ELR (cell line): ENCODE results near the gene IRF4.

ENCODE experiments used
- DNase-seq: peaks from one replicate; pipeline ENCODE4 v3.0.0-alpha.2; 2015; ENCODE audit warnings: low read depth

Gene IRF4

DNA sequence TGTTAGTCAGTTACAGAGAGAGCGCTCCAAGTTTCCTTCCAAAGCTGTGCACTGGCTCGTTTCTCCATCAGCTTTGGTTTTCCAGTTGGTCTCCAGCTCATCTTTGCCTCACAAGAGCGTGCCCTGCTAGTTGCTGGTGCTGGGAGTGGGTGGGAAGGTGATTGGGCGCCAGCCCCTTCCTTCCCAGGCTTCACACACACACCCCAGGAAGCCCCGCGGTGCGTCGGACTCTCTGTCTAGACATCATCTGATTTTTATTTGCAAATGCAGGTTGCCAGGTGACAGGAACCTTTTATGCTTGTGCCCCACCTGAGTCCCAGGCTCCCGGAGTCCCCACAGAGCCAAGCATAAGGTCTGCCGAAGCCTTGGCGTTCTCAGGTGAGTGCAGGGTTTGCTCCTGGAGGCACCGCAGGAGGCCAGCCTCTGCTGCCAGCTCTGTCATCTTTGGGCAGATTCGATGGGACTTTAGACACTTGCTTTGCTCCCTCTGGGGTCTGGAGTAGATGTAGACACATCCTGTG, 7.1 kb downstream of the IRF4 start:
- DNase-seq, result no peak

DNA sequence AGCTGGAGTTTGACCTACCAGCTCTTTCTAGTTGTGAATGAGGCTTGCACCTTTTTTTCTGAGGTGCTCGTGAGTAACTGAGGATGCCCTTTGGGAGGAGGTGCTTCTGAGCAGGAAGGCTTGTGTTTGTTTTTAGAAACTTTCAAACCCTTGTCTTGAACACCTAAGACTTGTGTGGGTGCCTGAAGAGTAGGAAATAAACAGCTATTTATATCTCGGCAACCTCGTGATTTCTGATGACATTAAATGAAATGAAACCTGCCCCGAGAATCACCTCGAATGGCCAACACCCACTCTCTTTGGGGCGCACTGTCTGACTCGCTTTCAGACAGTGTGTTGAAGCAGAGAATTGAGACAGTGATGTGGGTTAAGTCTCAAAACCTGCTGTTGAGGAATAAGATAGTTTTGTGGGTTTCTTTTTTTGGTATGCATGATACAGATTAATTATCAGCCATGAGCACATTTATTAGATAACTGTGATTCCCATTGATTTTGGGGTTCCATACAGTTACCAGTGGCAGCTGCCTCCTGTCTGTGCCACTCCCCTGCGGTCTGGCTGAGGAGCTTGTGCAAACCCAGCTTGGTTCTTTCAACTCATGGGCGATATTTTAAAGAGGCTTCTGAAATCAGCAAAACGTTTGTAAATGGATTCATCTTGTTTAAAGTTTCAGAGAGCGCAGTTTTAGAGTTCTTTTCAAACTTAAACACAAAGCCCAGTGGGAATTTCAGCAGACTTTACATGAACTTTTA, 8.4 kb downstream of the IRF4 start:
- no peak for DNase-seq

DNA sequence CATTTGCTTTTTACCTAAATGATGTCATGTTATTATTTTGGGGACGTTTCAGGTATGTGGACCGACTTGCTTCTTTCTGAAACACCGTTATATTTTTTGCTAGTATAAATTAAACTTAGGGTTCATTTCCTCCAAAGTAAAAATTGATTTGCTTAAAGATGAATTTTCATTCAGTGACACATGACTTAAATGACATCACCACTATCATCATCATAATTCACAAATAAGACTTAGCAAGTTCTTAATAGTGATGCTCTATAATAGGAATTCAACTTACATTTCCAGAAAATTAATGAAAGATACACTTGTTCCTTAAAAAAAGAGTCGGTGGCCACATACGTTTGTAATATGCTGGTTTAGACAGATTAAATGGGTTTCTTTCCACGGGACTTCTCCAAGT, 9.3 kb downstream of the IRF4 start:
- no peak for DNase-seq

DNA sequence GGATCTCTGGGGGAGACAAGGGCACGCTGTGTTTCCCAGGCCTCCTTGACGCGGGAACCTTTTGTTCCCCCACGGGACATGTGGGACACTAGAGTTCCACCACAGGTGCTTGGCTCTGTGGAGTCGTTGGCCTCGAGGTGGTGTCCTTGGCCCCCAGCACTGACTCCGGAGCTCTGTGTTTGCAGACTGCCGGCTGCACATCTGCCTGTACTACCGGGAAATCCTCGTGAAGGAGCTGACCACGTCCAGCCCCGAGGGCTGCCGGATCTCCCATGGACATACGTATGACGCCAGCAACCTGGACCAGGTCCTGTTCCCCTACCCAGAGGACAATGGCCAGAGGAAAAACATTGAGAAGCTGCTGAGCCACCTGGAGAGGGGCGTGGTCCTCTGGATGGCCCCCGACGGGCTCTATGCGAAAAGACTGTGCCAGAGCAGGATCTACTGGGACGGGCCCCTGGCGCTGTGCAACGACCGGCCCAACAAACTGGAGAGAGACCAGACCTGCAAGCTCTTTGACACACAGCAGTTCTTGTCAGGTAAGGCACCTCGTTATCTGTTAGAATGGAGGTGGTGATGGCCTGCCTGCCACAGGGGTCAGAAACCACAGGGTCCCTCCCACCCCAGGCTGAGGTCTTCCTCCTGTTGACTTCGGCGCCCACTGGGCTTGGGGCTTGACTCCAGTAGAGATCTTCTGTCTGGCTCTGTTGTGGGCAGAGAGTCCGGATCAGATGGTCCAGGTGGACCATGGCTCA, 9.9 kb downstream of the IRF4 start:
- no peak for DNase-seq

DNA sequence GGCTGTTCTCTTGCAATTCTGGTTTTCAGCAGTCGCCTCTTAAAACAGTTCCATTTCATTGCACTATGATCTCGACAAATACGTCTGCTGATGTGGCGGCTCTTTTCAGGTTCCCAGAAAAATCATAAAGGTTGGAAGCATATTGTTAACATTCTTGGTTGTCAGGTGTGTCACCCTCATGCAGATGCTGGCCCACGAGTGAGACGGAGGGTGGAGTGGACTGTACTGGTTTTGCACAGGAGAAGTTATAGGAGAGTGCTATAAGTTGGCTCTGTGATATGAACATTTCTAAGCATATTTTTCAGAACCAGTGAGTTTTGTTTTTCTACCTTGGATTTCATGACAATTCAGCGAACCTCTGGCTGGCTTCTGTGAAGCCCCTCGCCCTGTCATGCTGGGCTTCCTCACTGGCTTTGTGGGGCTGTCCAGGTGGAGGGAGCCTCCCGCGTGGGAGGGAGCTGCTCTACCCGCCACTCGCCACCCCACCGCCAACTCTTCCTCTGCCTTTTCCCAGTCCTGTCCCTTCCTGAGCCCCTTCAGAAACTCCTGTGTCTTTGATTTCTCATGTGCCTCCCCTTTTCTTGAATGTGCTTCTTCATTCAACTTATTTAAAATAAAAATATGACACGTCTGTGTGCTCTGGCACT, 10.6 kb downstream of the IRF4 start:
- no peak for DNase-seq

DNA sequence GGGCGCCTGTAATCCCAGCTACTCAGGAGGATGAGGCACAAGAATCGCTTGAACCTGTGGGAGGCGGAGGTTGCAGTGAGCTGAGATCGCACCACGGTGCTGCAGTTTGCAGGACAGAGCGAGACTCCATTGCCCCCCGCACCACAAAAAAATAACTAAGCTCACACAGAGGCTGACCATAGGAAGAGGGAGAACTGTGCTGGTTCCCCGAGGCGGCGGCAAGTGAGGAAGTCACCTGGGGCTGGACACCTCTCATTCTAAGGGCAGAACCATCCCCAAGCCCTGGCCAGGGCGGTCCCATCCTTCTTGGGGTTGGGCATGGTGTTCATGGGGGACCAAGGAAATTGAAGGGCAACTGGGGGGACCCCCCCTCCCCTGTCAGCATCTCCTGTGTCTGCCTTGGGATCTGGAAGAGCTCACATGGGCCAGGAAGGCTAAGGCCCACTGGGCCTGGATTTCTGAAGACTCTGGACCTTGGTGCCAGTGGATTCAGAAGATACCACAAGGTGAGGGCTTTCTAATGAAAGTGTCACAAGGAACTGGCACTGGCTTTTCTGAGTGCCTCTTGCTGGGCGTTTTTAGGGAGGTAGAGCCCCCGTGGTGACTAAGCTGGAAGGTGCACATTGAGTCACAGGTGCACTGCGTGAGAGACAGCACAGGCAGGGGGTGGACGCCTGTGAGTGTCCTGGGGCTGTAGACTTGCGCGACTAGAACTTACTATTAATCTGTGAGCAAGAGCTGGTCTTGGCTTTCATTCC, 11.5 kb downstream of the IRF4 start:
- DNase-seq, result no peak

DNA sequence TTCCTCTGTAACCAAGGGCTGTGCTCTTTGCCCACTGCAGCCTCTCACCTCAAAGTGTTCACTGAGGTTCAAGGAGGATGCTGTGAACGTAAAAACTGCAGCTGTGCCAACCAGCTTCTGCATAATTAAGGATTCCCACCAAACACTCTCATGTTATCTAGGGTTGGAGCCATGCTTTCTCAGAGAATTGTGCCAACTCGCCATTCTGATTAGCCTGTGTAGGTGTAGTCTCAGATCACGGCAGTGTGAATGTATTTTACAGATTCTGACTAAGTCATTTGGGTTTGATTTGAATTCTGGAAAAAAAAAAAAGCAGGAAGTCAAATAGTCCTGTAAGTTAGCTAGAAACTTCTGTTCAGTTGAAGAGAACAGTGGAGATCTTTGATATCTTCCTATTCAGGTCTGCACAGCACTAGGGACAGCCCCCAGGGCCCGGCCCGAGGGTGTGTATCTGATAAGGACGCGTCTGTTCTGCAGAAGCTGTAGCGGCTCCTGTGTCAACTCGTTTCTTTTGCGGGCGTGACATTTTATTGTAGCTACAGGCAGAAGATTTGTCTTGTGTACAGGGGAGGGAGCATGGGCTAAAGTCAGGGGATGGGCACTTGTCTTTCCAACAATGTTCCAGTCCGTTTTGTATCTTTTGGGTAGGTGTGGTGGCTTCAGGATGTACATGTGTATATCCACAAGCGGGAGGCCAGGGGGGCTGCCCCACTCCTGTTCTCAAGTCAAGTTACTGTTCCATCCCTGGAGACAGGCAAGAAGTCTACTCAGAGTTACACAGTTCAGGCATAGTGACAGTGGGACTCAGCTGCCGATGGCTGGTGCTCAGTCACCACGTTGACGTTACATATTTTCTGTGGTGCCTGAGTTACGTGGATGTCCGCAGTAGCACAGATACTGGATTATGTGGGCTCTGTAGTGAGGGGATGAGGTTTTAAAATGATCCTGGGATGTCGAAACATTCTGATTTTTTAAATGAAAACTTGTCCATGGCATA, 12.4 kb downstream of the IRF4 start:
- no peak for DNase-seq

DNA sequence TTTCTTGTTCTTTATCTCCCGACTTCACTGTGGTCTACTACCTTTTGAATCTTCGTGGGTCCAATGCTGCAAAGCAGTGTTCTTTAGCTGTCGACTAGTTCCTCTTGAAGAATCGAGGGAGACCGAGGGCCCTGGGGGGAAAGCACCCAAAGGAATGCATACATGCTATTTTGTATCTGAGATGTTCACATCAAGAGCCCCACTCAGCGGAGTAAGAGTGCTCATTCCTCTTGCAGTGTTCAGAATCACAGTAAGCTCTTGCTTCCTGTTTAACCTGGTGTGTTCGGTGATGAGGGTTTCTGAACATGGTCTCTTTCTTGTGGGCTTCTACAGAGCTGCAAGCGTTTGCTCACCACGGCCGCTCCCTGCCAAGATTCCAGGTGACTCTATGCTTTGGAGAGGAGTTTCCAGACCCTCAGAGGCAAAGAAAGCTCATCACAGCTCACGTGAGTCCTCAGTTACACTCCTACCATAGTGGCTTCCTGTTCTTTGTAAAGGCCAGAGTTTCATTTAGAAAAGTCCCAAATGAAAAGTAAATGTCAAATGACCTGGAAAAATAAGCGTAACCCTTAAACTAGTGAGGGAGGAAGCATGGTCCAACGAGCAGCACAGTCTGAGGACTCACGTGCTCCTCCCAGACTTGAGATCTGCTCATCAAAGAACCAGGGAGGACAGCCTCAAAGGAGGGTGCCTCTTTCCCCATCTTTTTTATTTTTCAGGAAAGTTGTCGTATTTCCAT, 13.3 kb downstream of the IRF4 start:
- no peak for DNase-seq

DNA sequence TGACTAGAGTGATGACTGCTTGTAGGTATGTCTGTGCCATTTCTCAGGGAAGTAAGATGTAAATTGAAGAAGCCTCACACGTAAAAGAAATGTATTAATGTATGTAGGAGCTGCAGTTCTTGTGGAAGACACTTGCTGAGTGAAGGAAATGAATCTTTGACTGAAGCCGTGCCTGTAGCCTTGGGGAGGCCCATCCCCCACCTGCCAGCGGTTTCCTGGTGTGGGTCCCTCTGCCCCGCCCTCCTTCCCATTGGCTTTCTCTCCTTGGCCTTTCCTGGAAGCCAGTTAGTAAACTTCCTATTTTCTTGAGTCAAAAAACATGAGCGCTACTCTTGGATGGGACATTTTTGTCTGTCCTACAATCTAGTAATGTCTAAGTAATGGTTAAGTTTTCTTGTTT, 16.6 kb downstream of the IRF4 start:
- DNase-seq, result no peak

DNA sequence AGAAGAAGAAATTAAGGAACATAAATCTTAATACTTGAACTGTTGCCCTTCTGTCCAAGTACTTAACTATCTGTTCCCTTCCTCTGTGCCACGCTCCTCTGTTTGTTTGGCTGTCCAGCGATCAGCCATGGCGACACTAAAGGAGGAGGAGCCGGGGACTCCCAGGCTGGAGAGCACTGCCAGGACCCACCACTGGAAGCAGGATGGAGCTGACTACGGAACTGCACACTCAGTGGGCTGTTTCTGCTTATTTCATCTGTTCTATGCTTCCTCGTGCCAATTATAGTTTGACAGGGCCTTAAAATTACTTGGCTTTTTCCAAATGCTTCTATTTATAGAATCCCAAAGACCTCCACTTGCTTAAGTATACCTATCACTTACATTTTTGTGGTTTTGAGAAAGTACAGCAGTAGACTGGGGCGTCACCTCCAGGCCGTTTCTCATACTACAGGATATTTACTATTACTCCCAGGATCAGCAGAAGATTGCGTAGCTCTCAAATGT, 17.1 kb downstream of the IRF4 start:
- DNase-seq, result no peak

DNA sequence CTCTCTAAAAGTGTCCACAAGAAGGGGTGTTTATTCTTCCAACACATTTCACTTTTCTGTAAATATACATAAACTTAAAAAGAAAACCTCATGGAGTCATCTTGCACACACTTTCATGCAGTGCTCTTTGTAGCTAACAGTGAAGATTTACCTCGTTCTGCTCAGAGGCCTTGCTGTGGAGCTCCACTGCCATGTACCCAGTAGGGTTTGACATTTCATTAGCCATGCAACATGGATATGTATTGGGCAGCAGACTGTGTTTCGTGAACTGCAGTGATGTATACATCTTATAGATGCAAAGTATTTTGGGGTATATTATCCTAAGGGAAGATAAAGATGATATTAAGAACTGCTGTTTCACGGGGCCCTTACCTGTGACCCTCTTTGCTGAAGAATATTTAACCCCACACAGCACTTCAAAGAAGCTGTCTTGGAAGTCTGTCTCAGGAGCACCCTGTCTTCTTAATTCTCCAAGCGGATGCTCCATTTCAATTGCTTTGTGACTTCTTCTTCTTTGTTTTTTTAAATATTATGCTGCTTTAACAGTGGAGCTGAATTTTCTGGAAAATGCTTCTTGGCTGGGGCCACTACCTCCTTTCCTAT, 17.9 kb downstream of the IRF4 start:
- DNase-seq, result no peak

DNA sequence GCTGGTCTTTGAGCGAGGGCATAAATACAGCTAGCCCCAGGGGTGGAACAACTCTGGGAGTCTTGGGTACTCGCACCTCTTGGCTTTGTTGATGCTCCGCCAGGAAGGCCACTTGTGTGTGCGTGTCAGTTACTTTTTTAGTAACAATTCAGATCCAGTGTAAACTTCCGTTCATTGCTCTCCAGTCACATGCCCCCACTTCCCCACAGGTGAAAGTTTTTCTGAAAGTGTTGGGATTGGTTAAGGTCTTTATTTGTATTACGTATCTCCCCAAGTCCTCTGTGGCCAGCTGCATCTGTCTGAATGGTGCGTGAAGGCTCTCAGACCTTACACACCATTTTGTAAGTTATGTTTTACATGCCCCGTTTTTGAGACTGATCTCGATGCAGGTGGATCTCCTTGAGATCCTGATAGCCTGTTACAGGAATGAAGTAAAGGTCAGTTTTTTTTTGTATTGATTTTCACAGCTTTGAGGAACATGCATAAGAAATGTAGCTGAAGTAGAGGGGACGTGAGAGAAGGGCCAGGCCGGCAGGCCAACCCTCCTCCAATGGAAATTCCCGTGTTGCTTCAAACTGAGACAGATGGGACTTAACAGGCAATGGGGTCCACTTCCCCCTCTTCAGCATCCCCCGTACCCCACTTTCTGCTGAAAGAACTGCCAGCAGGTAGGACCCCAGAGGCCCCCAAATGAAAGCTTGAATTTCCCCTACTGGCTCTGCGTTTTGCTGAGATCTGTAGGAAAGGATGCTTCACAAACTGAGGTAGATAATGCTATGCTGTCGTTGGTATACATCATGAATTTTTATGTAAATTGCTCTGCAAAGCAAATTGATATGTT, 19.2 kb downstream of the IRF4 start:
- no peak for DNase-seq

DNA sequence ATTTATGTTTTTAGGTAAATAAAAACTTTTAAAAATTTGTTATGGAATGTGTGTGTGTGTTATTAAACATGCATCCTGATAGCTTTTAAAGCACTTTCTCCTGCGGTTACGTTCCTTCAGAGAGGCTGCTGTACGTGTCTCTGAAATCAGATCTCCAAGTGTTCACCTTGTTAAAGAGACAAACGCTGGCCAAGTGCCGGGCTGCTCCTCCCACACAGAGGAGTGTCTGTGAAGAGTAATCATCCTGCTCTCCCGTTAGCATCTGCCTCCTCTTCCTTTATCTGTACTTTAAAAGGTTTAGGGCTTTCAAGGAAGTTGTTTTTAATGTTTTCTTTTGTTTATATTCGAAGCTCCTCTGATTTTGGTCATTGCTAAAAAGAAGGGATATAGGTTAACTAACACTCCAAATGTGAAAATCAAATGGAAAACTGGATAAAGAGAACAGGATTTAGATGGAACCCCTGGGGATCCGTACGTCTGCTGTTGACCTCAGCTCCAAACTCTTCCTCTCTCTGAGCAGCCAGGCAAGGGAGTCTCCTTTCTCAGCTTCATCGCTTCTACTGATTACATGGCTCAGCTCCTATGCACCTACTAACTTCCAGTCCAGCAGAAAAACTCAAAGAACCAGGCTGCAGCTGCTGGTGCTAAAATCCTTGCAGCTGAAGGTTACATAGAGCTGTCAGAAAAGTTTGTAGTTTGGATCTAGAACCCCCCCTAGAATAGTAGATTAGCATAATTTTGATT, 20.0 kb downstream of the IRF4 start:
- DNase-seq, result no peak

DNA sequence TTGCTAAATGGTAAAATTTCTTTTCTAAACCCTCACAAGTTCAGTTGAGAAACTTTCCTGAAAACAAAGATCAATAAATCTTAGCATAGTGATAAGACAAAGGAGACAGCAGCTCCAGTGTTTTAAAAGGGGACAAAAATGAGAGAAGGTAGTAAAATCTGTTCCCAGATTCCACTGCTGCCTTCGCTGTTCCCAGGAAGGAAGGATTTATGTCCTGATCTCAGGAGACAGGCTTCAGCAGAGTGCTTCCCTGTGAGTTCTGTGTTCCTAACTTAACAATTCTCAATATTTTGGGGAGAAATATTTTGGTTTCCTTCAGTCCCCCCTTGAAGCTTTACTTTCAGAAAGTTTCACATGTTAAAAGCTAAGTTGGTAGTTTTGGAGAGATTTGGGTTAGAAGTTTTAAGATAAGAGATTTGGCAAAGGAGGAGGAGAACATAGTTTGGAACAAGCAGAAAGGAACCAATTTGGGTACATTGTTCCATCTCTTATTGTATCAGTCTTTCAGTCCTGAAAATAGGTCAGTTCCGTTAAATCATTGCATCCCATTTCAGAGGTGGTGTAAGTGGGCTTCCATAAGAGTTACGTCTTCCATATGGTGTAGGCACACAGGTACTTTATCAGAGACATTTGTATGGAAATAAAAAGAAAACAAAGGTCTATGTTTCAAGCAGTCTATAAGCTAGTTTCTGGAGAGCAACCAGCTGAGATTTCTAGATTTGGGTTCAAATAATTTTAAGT, 20.8 kb downstream of the IRF4 start:
- no peak for DNase-seq

DNA sequence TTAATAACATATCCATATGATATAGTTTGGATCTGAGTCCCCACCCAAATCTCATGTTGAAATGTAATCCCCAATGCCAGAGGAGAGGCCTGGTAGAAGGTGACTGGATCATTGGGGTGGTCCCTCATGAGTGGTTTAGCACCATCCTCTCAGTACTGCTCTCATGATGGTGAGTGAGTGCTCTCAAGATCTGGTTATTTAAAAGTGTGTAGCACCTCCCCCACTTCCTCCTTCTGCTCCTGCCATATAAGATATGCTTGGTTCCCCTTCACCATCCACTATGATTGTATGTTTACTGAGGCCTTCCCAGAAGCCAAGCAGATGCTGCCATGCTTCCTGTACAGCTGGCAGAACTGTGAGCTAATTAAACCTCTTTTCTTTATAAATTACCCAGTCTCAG, 22.9 kb downstream of the IRF4 start:
- no peak for DNase-seq

DNA sequence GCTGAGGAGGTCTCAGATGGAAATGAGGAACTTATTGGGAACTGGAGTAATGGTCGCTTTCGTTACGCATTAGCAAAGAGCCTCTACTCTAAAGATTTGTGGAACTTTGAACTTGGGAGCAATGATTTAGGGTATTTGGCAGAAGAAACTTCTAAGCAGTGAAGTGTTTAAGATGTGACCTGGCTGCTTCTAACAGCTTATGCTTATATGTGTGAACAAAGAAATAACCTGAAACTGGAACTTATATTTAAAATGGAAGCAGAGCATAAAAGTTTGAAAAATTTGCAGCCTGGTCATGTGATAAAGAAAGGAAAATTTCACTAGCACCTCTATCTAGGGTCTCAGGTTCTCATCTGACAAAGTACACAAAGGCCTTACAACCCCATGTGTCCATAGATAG, 23.5 kb downstream of the IRF4 start:
- DNase-seq, result no peak

DNA sequence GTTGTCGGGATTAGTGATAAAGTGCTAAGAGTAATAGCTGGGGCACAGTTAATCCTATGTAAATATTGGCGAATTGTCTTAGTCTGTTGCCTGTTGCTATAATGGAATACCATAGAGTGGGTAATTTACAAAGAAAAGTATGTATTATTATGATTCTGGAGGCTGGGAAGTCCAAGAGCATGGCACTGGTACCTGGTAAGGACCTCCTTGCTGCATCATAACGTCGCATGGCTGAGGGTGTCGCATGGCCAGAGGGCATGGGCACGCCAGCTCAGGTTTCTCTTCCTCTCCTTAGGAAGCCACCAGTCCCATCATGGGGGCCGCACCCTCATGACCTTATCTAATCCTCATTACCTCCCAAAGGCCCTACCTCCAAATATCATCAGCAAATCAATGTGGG, 29.7 kb downstream of the IRF4 start:
- no peak for DNase-seq
